ENCODE measurements around the gene LRFN2.

LRFN2 gene

GRCh38 chr6:40479706-40480105, 107.5 kb downstream of the LRFN2 start:
- no peaks in the 10 kb centered on the region for H3K27me3 ChIP-seq (ENCODE audit: insufficient read depth, low read length, poor library complexity, severe bottlenecking)
- H3K9me3 ChIP-seq (ENCODE audit: insufficient read depth, low read depth, low read length), result no peaks in the 10 kb centered on the region
- no peaks in the 10 kb centered on the region for H3F3A ChIP-seq (ENCODE audit: low read depth)
- H3K4me1 ChIP-seq (ENCODE audit: insufficient read depth, low read length, poor library complexity, severe bottlenecking), result peaks cover 8% of the 10 kb centered on the region
- no peak overlapping the region for H2AFZ ChIP-seq (ENCODE audit: low read length)
- no peak overlapping the region for H3K9ac ChIP-seq (ENCODE audit: low read depth, low read length, poor library complexity, severe bottlenecking)
- no peak overlapping the region for H3K4me3 ChIP-seq (ENCODE audit: low read length, poor library complexity, severe bottlenecking)
- no peaks in the 10 kb centered on the region for H3K36me3 ChIP-seq (ENCODE audit: insufficient read depth, low read length)
- H3K79me2 ChIP-seq (ENCODE audit: insufficient read depth, low read length), result no peaks in the 10 kb centered on the region
- H3K9me2 ChIP-seq (replicated peaks; ENCODE audit: low read depth, low read length), result no peaks in the 10 kb centered on the region
- no peaks in the 10 kb centered on the region for H4K20me1 ChIP-seq (ENCODE audit: insufficient read depth, low read length, poor library complexity, severe bottlenecking)
- H3K4me2 ChIP-seq (ENCODE audit: low read depth, low read length, poor library complexity, severe bottlenecking), result no peak overlapping the region
- TF ChIP-seq, protein P1, sequence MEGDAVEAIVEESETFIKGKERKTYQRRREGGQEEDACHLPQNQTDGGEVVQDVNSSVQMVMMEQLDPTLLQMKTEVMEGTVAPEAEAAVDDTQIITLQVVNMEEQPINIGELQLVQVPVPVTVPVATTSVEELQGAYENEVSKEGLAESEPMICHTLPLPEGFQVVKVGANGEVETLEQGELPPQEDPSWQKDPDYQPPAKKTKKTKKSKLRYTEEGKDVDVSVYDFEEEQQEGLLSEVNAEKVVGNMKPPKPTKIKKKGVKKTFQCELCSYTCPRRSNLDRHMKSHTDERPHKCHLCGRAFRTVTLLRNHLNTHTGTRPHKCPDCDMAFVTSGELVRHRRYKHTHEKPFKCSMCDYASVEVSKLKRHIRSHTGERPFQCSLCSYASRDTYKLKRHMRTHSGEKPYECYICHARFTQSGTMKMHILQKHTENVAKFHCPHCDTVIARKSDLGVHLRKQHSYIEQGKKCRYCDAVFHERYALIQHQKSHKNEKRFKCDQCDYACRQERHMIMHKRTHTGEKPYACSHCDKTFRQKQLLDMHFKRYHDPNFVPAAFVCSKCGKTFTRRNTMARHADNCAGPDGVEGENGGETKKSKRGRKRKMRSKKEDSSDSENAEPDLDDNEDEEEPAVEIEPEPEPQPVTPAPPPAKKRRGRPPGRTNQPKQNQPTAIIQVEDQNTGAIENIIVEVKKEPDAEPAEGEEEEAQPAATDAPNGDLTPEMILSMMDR (conservative IDR thresholded peaks at IDR 0.05; ENCODE audit: low read length), result no peak
- no peak for TF ChIP-seq EZH2phosphoT487 (IDR thresholded peaks at IDR 0.05; ENCODE audit: borderline replicate concordance)

DNA sequence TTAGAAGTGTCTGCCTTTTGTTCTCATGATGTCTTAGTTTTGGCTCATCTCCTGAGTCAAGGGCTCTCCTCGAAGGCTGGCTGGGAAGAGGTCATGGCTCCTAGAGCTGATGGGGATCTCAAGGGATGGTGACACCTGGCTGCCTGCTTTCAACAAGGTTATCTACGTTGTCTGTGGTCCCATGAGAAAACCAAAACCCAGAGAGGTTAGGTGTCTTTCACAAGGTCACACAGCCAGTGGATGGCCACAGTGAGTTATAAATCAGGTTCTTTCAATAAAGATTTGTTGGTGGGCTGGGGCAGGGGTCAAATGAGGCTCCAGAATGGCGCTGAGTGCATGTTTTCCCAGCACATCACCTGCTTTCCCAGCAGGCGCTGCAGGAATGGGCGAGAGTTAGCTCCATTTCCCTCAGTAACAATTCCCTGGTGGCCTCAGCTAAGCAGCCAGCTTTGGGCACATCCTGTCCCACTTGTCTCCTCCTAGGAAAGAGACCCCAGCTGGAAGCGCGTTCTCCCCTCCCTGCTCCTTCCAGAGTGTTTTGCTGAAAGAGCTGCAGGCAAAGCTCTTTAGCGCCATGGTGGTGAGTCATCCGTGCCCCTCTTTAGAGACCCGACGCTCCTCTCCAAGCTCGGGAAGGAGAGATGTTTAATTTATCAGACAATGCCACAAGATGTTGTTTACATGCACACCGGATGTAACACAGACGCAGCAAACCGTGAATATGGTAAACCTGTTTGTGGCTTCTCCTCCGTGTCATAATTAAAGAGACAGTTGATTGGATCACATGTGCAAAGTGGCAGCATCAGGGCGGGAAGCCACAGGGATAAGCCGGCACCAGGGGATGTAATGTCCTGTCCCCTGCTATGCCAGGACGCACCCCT, 109.7 kb downstream of the LRFN2 start:
- no peaks in the 10 kb centered on the region for H4K20me1 ChIP-seq (ENCODE audit: insufficient read depth, low read length, poor library complexity, severe bottlenecking)
- no peaks in the 10 kb centered on the region for H3K36me3 ChIP-seq (ENCODE audit: insufficient read depth, low read length)
- TF ChIP-seq, protein P1 (conservative IDR thresholded peaks at IDR 0.05; ENCODE audit: low read length), result no peak
- no peak for TF ChIP-seq EZH2phosphoT487 (IDR thresholded peaks at IDR 0.05; ENCODE audit: borderline replicate concordance)
- no peak overlapping the region for H3K4me3 ChIP-seq (ENCODE audit: low read length, poor library complexity, severe bottlenecking)
- no peaks in the 10 kb centered on the region for H3F3A ChIP-seq (ENCODE audit: low read depth)
- H3K4me1 ChIP-seq (ENCODE audit: insufficient read depth, low read length, poor library complexity, severe bottlenecking), result peaks cover under 1% of the 10 kb centered on the region
- no peaks in the 10 kb centered on the region for H3K9me3 ChIP-seq (ENCODE audit: insufficient read depth, low read depth, low read length)
- no peaks in the 10 kb centered on the region for H3K79me2 ChIP-seq (ENCODE audit: insufficient read depth, low read length)
- H3K4me2 ChIP-seq (ENCODE audit: low read depth, low read length, poor library complexity, severe bottlenecking), result no peak overlapping the region
- H3K9ac ChIP-seq (ENCODE audit: low read depth, low read length, poor library complexity, severe bottlenecking), result no peak overlapping the region
- H3K27me3 ChIP-seq (ENCODE audit: insufficient read depth, low read length, poor library complexity, severe bottlenecking), result no peaks in the 10 kb centered on the region
- H2AFZ ChIP-seq (ENCODE audit: low read length), result no peak overlapping the region
- no peaks in the 10 kb centered on the region for H3K9me2 ChIP-seq (replicated peaks; ENCODE audit: low read depth, low read length)

DNA sequence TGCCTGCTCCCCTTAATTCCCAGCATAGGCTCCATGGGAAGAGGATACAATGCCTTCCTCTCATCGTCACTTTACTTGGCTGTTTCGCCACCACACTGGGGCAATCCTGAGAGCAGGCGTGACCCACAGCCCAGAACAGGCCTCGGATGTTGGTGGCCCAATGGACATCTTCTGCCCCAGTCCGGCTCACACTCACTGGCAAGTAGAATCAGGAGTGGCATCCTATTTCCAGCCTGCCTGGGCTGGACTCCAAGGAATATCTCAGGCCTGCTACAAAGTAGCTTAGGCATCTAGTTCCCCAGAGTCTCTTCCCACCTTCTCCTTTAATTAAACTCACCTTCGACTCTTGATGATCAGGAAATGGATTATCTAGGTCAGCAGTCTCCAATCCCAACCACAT, 110.5 kb downstream of the LRFN2 start:
- H3K4me1 ChIP-seq (ENCODE audit: insufficient read depth, low read length, poor library complexity, severe bottlenecking), result no peaks in the 10 kb centered on the region
- H3K9ac ChIP-seq (ENCODE audit: low read depth, low read length, poor library complexity, severe bottlenecking), result no peak overlapping the region
- H3K79me2 ChIP-seq (ENCODE audit: insufficient read depth, low read length), result no peaks in the 10 kb centered on the region
- no peak overlapping the region for H3K4me3 ChIP-seq (ENCODE audit: low read length, poor library complexity, severe bottlenecking)
- H2AFZ ChIP-seq (ENCODE audit: low read length), result no peak overlapping the region
- no peaks in the 10 kb centered on the region for H3K36me3 ChIP-seq (ENCODE audit: insufficient read depth, low read length)
- H3K27me3 ChIP-seq (ENCODE audit: insufficient read depth, low read length, poor library complexity, severe bottlenecking), result no peaks in the 10 kb centered on the region
- H4K20me1 ChIP-seq (ENCODE audit: insufficient read depth, low read length, poor library complexity, severe bottlenecking), result no peaks in the 10 kb centered on the region
- no peaks in the 10 kb centered on the region for H3F3A ChIP-seq (ENCODE audit: low read depth)
- H3K4me2 ChIP-seq (ENCODE audit: low read depth, low read length, poor library complexity, severe bottlenecking), result no peak overlapping the region
- no peaks in the 10 kb centered on the region for H3K9me3 ChIP-seq (ENCODE audit: insufficient read depth, low read depth, low read length)
- TF ChIP-seq, protein P1 (conservative IDR thresholded peaks at IDR 0.05; ENCODE audit: low read length), result no peak
- no peak for TF ChIP-seq EZH2phosphoT487 (IDR thresholded peaks at IDR 0.05; ENCODE audit: borderline replicate concordance)
- H3K9me2 ChIP-seq (replicated peaks; ENCODE audit: low read depth, low read length), result no peaks in the 10 kb centered on the region

All from Loucy (cell line).